Activated CD8-positive, alpha-beta memory T cell treated with anti-CD3 and anti-CD28 coated beads, Interleukin-2, amount 50 U/mL, for 4 hours (primary cell): Measurements from ENCODE around the gene AKAP6.

Experiments used
- DNase-seq: peaks from one replicate; pipeline ENCODE4 v3.0.0-alpha.2; 2020

AKAP6 gene

DNA sequence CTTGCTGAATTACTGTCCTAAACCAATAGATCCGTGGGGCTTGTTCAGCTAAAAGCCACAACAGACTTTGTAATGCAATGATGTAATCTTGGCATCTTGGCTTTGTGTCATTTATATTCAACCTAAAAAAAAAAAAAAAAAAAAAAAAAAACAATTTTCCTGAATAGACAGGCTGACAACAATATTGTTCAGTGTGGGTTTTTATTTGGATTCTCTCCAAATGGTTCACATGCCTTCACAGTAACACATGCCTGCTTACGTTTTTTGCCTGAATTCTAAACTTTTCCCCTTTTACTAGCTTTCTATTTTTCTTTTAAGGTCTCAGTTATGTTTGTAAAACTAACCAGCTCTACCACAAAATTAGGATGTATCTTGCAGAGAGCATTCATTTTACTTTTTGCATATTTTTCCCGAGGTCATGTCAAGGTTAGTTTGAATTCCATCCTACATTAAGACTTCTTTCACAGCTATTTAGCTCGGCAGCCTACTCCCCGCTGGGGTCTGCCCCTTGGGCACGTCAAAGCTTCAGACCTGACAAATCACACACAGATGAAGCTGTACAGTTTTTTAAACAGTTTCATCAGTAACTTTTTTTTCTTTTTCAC, 395.9 kb downstream of the AKAP6 start:
- no peak for DNase-seq

GRCh38 chr14:32726516-32726915, 397.4 kb downstream of the AKAP6 start:
- DNase-seq, result no peak

DNA sequence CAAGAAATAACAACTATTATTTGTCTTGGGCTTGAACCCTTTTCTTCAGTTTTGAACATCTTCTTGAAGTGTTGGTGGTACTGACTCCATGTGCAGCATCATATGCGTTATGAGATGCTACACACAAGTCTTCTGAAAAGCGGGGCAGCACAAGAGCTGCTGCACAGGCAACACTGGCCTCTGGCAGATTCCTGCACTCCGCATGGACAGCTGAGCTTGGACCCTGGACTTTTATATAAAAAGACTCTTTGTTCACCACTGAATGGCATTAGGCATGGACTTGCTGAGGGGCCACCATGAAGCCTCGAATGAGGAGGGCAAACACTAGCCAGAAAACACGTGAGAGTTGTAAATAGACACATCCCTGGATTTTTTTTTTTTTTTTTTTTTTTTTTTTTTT, 398.7 kb downstream of the AKAP6 start:
- no peak for DNase-seq

DNA sequence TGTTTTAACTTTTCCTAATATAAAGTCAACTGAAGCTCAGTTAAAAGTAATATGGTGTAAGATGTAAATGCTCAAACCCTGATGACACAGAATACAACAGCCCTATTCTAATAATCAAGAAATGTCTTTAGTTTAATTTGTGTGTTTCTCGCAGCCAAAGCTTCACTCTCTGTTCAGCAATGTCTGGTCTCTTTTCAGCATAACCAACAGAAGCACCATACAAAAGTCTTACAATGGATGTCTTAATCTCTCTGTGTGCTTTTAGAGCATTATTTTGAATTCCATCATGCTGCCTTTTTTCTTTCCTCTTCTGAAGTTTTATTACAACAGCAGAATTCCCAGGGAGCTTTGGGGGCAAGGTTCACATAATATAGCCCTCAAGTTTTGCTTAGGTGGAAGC, 399.4 kb downstream of the AKAP6 start:
- DNase-seq, result no peak

DNA sequence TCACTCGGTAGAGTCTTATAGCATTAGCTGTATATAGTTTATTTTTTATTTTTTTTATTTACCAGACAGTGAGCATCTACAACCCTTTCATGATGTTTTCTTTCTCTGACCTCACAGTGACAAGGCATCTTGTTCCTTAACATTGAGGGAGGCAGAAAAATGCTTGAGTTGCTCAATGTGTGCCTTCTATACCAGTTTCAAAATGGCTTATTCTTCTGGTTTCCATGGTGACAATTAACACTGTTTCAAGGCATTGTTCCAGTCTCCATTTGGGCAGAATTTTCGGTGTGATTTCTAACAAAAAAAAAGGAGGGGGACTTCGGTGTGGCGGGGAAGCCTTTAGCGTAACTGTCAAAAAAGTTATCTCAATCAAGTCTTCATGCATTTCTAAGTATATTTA, 399.9 kb downstream of the AKAP6 start:
- DNase-seq, result no peak

DNA sequence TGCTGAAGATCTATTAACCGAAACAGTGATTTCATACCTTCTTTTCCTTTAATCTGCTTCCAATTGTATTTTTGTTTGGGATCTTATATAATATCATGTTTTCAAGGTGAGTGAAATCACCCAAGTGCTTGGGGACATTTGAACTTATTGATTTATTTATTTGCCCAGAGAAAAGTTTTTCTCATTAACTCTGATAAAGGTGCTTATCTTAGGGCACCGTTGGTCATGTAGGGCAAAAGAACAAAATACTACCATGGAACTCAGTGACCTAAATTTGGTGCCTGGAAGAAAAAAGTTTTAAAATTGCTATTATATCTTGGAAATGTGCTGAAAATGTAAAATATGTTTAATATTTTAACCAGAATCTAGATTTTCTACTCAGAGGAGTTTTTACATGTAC, 402.2 kb downstream of the AKAP6 start:
- no peak for DNase-seq

GRCh38 chr14:32733015-32733414, 403.9 kb downstream of the AKAP6 start:
- DNase-seq, result no peak

DNA sequence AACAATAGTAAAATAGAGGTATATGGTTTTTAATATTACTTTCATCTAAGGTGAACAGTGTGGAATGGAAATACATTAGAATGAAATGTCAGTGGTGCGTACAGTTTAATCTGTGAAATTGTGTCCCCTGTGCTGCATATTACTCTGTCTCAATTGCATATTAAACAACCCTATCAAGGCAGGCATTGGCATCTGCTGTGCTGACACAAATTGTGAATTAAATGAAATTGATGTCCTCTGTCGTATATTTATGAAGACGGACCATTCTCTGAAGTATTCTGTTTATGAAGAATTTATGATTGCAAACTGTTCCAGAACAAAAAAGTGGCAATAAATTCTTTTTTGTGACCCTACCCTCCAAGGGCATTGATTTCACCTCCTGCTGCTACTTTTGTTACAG, 405.2 kb downstream of the AKAP6 start:
- no peak for DNase-seq

DNA sequence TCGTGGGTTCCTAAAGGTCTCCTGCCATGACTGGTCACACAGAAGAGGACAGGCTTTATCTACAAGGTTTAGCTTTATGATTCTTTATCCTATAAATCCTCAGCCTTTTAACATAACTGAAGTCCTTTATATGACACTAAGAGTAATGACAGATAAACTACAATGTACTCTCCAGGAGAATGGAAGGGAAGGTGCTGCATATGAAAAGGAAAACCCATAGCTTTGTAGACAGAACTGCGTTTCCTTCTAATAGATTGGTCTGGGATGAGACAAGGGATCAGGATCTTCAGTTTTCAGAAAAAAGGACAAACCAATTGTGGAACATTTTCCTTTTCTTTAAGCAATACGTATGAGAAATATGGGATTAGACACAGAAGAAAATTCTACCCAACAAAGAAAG, 408.5 kb downstream of the AKAP6 start:
- DNase-seq, result no peak

DNA sequence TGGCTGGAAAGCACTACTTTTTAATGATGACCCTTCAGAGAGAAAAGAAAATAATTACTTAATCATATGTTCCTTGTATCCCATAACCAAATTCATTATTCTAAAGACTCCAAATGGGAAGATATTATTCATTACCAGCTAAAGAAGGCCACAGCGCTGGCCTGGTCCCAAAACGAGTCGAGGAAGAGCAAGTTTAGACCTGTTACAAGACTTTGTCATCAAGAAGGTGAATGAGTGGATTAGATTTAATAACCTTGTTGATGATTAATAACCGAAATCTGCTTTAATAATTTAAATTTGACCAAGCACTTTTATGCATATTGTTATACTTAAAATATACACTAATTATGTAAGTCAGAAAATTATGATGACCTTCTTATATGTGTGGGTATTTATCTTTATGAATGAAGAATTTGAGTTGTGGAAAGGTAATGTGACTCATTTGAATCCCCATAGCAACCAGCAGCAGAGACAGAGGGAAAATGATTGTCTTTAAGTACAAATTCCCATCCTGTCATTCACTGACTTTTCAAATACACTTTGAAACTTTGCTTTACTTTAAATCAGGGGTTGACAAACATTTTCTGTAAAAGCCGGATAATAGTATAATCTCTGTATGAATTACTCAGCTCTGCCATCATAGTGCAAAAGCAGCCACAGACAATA, 409.2 kb downstream of the AKAP6 start:
- DNase-seq, result no peak

GRCh38 chr14:32744811-32745445, 415.8 kb downstream of the AKAP6 start:
- DNase-seq, result no peak

DNA sequence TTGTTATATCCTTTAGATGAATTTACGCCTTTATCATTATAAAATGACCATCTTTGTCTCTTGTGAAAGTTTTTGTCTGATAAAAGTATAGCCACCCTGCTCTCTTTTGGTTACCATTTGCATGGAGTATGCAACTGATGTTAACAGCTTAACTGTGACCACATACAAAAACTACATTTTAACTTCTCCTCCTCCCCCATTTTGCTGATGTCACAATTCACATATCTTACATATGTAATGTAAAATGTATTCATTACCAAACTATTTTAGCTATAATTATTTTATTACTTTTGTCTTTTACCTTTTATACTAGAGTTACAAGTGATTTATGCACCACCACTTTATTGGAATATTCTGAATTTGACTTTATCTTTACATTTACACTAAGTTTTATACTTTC, 425.1 kb downstream of the AKAP6 start:
- DNase-seq, result no peak

GRCh38 chr14:32756173-32756572, 427.1 kb downstream of the AKAP6 start:
- DNase-seq, result no peak

DNA sequence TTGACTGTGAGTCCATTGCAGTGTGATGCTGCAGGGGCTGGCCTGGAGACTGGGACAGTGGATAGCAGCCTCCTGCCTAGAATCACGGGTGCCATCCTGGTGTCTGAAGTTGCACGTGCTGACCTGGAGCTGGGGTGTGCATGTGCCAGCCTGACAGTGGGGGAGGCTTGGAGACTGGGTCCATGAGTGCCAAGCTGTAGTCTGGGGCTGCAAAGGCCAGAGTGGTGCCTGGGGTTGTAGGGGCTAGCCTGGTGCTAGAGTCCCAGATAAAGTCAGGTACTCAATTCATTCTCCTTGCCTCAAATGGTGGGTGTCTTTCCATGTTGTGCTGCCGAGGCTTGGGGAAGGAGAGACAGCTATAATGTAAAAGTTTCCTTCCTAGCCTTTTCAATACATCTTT, 427.7 kb downstream of the AKAP6 start:
- no peak for DNase-seq

DNA sequence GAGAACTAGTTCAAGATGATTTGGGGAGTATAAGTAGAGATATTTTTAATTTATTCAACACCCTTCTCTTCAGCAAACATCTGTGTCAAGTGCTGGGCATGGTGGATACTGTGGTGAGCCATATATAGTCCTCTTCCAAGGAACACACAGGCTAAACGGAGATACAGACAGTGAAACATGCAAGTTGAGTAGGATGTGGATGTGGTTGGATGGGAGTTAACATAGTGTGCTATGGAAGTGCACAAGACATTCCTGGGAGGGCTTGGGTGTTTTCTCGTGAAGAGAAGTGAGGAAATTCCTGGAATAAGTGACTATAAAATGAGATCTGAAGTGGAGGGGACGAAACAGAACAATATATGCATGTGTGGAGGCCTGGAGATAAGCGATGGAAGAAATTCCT, 428.5 kb downstream of the AKAP6 start:
- no peak for DNase-seq

GRCh38 chr14:32761381-32761968, 432.4 kb downstream of the AKAP6 start:
- DNase-seq, result no peak

DNA sequence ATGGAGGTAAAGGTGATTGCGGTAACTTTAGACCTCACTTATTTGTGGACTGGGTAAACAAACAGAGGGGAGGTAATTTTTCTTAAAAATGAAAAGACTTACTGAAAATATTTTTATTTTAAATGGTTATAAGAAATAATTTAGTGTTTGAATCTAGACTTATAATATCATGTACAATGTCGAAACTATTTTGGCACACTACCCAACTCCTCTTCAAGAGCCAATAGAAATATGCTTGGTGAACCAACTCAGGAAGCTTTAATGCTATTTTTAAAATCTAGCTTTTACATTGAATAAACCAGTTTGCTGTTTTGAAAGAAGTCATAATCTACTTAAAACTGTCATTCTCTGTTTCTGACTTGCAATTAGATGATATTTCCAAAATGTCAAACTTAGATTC, 433.8 kb downstream of the AKAP6 start:
- no peak for DNase-seq

GRCh38 chr14:32763673-32764072, 434.6 kb downstream of the AKAP6 start:
- DNase-seq, result no peak

GRCh38 chr14:32764131-32764530, 435.0 kb downstream of the AKAP6 start:
- no peak for DNase-seq

DNA sequence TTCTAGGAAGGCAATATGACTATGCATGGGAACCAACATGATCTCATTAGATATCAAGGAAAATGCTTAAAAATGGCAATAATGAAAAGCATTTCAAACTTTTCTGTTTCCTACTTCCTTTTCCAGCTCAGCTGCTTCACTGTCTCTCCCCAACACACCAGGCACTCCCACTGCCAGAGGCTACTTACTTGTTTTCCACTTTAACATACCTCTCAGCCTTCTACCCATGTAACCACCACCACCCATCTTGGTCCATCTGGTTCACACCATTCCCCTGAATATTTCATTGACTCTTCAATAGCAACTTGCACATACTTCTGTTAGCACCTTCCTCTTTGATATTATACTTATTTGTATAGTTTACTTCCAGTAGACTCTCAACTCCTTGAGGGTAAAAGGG, 441.3 kb downstream of the AKAP6 start:
- DNase-seq, result no peak

GRCh38 chr14:32774214-32774613, 445.1 kb downstream of the AKAP6 start:
- DNase-seq, result no peak

- DNase-seq, result no peak
Measured at GRCh38 chr14:32779840-32780239, 450.7 kb downstream of the AKAP6 start.

GRCh38 chr14:32784405-32784804, 455.3 kb downstream of the AKAP6 start:
- DNase-seq, result no peak

GRCh38 chr14:32785585-32785984, 456.5 kb downstream of the AKAP6 start:
- DNase-seq, result no peak
